Measurements from ENCODE around the gene TRIM2.

Gene TRIM2

DNA sequence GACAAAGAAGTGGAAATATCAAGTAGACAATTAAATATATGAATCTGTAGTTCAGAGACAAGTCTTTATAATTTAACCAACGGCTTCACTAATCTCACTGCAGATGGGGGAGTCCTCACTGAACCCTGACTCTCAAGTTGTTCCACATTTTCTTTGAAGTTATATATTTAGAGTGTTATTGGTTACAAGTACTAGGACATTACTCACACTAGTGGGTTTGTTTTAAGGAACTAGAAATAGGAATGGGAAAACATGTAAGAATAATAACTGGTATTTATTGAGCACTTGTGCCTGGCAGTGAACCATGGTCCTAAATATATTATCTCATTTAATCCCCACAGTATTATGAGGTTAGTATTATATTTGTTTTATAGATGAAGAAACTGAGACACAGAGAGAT, 162.2 kb downstream of the TRIM2 start:
- TF ChIP-seq, protein P1, sequence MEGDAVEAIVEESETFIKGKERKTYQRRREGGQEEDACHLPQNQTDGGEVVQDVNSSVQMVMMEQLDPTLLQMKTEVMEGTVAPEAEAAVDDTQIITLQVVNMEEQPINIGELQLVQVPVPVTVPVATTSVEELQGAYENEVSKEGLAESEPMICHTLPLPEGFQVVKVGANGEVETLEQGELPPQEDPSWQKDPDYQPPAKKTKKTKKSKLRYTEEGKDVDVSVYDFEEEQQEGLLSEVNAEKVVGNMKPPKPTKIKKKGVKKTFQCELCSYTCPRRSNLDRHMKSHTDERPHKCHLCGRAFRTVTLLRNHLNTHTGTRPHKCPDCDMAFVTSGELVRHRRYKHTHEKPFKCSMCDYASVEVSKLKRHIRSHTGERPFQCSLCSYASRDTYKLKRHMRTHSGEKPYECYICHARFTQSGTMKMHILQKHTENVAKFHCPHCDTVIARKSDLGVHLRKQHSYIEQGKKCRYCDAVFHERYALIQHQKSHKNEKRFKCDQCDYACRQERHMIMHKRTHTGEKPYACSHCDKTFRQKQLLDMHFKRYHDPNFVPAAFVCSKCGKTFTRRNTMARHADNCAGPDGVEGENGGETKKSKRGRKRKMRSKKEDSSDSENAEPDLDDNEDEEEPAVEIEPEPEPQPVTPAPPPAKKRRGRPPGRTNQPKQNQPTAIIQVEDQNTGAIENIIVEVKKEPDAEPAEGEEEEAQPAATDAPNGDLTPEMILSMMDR (conservative IDR thresholded peaks at IDR 0.05) = no peak
- H3K27ac ChIP-seq = no peak overlapping the region

GRCh38 chr4:153367092-153367491, 162.8 kb downstream of the TRIM2 start:
- H3K27ac ChIP-seq = no peak overlapping the region
- TF ChIP-seq, protein P1 (conservative IDR thresholded peaks at IDR 0.05) = no peak

DNA sequence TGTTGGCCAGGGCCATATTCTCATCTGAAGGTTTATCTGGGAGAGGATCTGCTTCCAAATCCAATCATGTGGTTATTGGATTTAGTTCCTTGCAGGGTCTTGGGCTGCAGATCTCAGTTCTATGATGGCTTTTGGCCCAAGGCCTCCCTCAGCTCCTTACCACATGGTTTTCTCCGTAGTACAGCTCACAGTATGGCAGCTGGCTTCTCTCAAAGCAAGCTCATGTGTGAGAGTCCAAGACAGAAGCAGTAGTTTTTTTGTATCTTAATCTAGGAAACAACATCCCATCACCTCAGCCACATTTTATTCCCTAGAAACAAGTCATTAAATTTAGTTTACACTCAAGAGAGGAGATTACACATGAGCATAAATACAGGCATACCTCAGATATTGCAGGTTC, 164.8 kb downstream of the TRIM2 start:
- TF ChIP-seq, protein P1 (conservative IDR thresholded peaks at IDR 0.05) = no peak
- no peak overlapping the region for H3K27ac ChIP-seq

GRCh38 chr4:153371701-153372234, 167.5 kb downstream of the TRIM2 start:
- H3K27ac ChIP-seq = no peak overlapping the region
- TF ChIP-seq, protein P1 (conservative IDR thresholded peaks at IDR 0.05) = no peak

DNA sequence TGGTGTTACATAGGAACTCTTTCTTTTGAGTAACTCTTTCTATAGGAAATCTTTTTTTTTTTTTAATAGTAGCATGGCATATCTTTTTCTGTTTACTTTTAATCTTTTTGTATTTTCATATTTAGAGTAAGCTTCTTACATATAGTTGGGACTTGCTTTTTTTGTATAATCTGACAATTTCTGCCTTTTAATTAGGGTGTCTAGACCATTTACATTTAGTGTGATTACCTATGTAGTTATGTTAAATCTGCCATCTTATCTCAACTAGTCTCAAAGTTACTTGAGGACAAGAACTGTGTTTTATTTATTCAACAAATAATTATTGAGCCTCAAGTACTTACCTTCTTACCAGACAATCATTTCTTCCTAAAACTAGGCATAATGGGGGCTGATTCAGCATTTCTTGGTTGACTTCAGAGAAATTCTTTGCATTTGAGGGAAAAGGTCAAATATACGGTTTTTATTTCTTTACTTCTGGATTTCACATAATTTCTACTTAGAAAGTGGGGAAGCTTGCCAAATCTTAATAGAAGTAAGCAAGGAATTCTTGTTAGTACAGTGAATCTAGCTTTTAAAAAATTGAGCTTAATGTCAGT, 168.8 kb downstream of the TRIM2 start:
- no peak overlapping the region for H3K27ac ChIP-seq
- TF ChIP-seq, protein P1 (conservative IDR thresholded peaks at IDR 0.05) = no peak

DNA sequence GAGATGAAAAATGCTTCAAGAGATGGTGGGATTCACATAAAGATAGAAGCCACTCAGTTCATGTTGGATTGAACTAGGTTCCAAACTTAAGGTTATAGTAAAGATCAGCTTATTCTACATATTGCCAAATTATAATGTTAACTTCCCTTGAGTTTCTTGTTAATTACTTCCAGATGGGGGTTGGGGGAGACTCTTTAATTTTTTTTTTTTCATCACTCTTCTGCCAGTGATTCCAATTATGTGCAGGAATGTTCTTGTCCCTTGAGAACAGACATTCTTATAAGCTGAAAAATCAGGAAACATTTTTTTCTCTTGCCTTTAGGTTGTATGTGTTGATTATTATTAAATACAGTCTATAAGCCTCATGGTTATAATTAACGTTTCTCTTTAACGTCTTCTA, 170.2 kb downstream of the TRIM2 start:
- no peak overlapping the region for H3K27ac ChIP-seq
- TF ChIP-seq, protein P1 (conservative IDR thresholded peaks at IDR 0.05) = no peak

- TF ChIP-seq, protein P1 (conservative IDR thresholded peaks at IDR 0.05) = no peak
- no peak overlapping the region for H3K27ac ChIP-seq
Measured at GRCh38 chr4:153375303-153375702, 171.1 kb downstream of the TRIM2 start.
